Neutrophil (primary cell): Measurements from ENCODE around the gene SYT15B.
"Not testable (repeated sequence)": the region's sequence is repeated elsewhere in the genome, so short reads cannot be mapped to it uniquely, and the experiment has no call there.

Experiments used
- H3K27ac ChIP-seq: fragments of 200-600 bp; sonication (generic); 2 replicates; pipeline ENCODE4 v1.5.1; 2016; ENCODE audit warnings: mild to moderate bottlenecking, moderate library complexity
- H3K27me3 ChIP-seq: fragments of 200-600 bp; sonication (generic); 2 replicates; pipeline ENCODE4 v1.6.0; 2016; ENCODE audit warnings: mild to moderate bottlenecking
- H3K36me3 ChIP-seq: fragments of 200-600 bp; sonication (generic); 2 replicates; pipeline ENCODE4 v1.5.1; 2017
- H3K4me1 ChIP-seq, 2 experiments: fragments of 200-600 bp in 1 of 2; sonication (generic) in 1 of 2; 1 replicate in 1 of 2; 2 replicates in 1 of 2; pipeline versions ENCODE4 v1.5.1 to v1.6.1; 2013 to 2016; ENCODE audit warnings: low read depth in 1 of 2, low read length in 1 of 2, mild to moderate bottlenecking in 1 of 2, moderate library complexity in 1 of 2; ENCODE audit not compliant: control insufficient read depth in 1 of 2, insufficient read depth in 1 of 2
- H3K4me3 ChIP-seq, 2 experiments: fragments of 200-600 bp in 1 of 2; sonication (generic) in 1 of 2; 1 replicate in 1 of 2; 2 replicates in 1 of 2; pipeline ENCODE4 v1.5.1; 2013 to 2016; ENCODE audit warnings: low read depth in 1 of 2, low read length in 1 of 2, mild to moderate bottlenecking in 1 of 2, moderate library complexity in 1 of 2
- H3K9me3 ChIP-seq: fragments of 200-600 bp; sonication (generic); 2 replicates; pipeline ENCODE4 v1.5.1; 2016

The SYT15B gene

GRCh38 chr10:47763554-47764175 is at the start of gene SYT15B:
Gene SYT15B (minus strand): TSS chr10:47763592. CDS start chr10:47762640, 952 bp downstream.
- H3K4me1 ChIP-seq, H3K9me3 ChIP-seq, H3K36me3 ChIP-seq, H3K27ac ChIP-seq, H3K4me3 ChIP-seq: not testable (repeated sequence)
- H3K27me3 ChIP-seq, result peaks cover 33% of the 10 kb centered on the region

GRCh38 chr10:47779590-47779989 is 16.2 kb upstream of the SYT15B start:
- H3K9me3 ChIP-seq, H3K36me3 ChIP-seq, H3K27ac ChIP-seq, H3K27me3 ChIP-seq, H3K4me1 ChIP-seq, H3K4me3 ChIP-seq: not testable (repeated sequence)

GRCh38 chr10:47775361-47776231 is 12.2 kb upstream of the SYT15B start:
- H3K4me1 ChIP-seq, H3K36me3 ChIP-seq, H3K27me3 ChIP-seq, H3K9me3 ChIP-seq, H3K4me3 ChIP-seq, H3K27ac ChIP-seq: not testable (repeated sequence)

- H3K27me3 ChIP-seq, H3K4me3 ChIP-seq, H3K27ac ChIP-seq, H3K9me3 ChIP-seq, H3K4me1 ChIP-seq, H3K36me3 ChIP-seq: not testable (repeated sequence)
Observed at GRCh38 chr10:47770745-47771144, 7.4 kb upstream of the SYT15B start.

- not testable (repeated sequence) for H3K4me1 ChIP-seq, H3K27ac ChIP-seq, H3K4me3 ChIP-seq, H3K36me3 ChIP-seq, H3K9me3 ChIP-seq
- H3K27me3 ChIP-seq, result peaks cover 13% of the 10 kb centered on the region
Observed at GRCh38 chr10:47768578-47769115, 5.3 kb upstream of the SYT15B start.

GRCh38 chr10:47768085-47768484 is 4.7 kb upstream of the SYT15B start:
- not testable (repeated sequence) for H3K36me3 ChIP-seq, H3K27ac ChIP-seq, H3K4me1 ChIP-seq, H3K4me3 ChIP-seq, H3K9me3 ChIP-seq
- H3K27me3 ChIP-seq, result peaks cover 19% of the 10 kb centered on the region

GRCh38 chr10:47767236-47767635 is 3.8 kb upstream of the SYT15B start:
- not testable (repeated sequence) for H3K4me3 ChIP-seq, H3K9me3 ChIP-seq, H3K4me1 ChIP-seq, H3K36me3 ChIP-seq, H3K27ac ChIP-seq
- H3K27me3 ChIP-seq, result peaks cover 24% of the 10 kb centered on the region

GRCh38 chr10:47765232-47765631 is 1.8 kb upstream of the SYT15B start:
- not testable (repeated sequence) for H3K4me1 ChIP-seq, H3K36me3 ChIP-seq, H3K4me3 ChIP-seq, H3K9me3 ChIP-seq, H3K27ac ChIP-seq
- peaks cover 33% of the 10 kb centered on the region for H3K27me3 ChIP-seq

- not testable (repeated sequence) for H3K4me3 ChIP-seq, H3K4me1 ChIP-seq, H3K36me3 ChIP-seq, H3K27ac ChIP-seq, H3K9me3 ChIP-seq
- peaks cover 25% of the 10 kb centered on the region for H3K27me3 ChIP-seq
Observed at GRCh38 chr10:47762674-47763553, 478 bp downstream of the SYT15B start.

GRCh38 chr10:47758855-47759254 is 4.5 kb downstream of the SYT15B start:
- H3K27ac ChIP-seq, H3K9me3 ChIP-seq, H3K36me3 ChIP-seq, H3K4me3 ChIP-seq, H3K4me1 ChIP-seq: not testable (repeated sequence)
- H3K27me3 ChIP-seq, result peaks cover 22% of the 10 kb centered on the region

- not testable (repeated sequence) for H3K4me3 ChIP-seq, H3K27ac ChIP-seq, H3K27me3 ChIP-seq, H3K4me1 ChIP-seq, H3K9me3 ChIP-seq, H3K36me3 ChIP-seq
Observed at GRCh38 chr10:47756169-47756568, 7.2 kb downstream of the SYT15B start.

GRCh38 chr10:47753871-47754270 is 9.5 kb downstream of the SYT15B start:
- not testable (repeated sequence) for H3K9me3 ChIP-seq, H3K4me3 ChIP-seq, H3K27me3 ChIP-seq, H3K36me3 ChIP-seq, H3K27ac ChIP-seq, H3K4me1 ChIP-seq

GRCh38 chr10:47753176-47753575 is 10.2 kb downstream of the SYT15B start:
- not testable (repeated sequence) for H3K4me3 ChIP-seq, H3K36me3 ChIP-seq, H3K9me3 ChIP-seq, H3K27ac ChIP-seq, H3K27me3 ChIP-seq, H3K4me1 ChIP-seq
